Caco-2 (cell line): ENCODE data around the gene MGA. TPM values are rescaled to one million over a fixed set of nuclear protein-coding genes. Genes with fewer than 3 reads are reported as not detected.

Experiments
- BruUV-seq: library from RNA; stranded (reverse); fragments of 400-500 nt; replicated peaks from 2 replicates; lab custom pipeline; 2021; lab: Mats Ljungman, UMichigan
- CTCF ChIA-PET: fragments of 300-600 bp; sonication (Branson Sonifier 250); formaldehyde crosslinking; loops from one replicate; lab custom pipeline; 2022; ENCODE audit warnings: antibody characterized with exemption; lab: Charles Lee
- POLR2A ChIA-PET: fragments of 300-600 bp; sonication (Branson Sonifier 250); formaldehyde crosslinking; loops from one replicate; lab custom pipeline; 2022; ENCODE audit warnings: antibody characterized with exemption; lab: Charles Lee
- DNase-seq, 2 experiments: peaks; one replicate each; pipeline versions ENCODE4 v3.0.0 to v3.0.0-alpha.2; 2020 to 2022
- H3K27me3 ChIP-seq: replicated peaks from 2 replicates; pipeline ENCODE4 v1.6.0; 2011; ENCODE audit warnings: low read length; ENCODE audit not compliant: control insufficient read depth, insufficient read depth
- H3K36me3 ChIP-seq: 2 replicates; pipeline ENCODE4 v1.5.1; 2011; ENCODE audit warnings: low read length; ENCODE audit not compliant: control insufficient read depth, insufficient read depth
- H3K4me1 ChIP-seq: fragments of 250-450 bp; sonication (Bioruptor Pico); 2 replicates; pipeline ENCODE4 v1.5.1; 2020; ENCODE audit warnings: mild to moderate bottlenecking
- H3K4me3 ChIP-seq: 2 replicates; pipeline ENCODE4 v1.5.1; 2011; ENCODE audit warnings: low read depth, mild to moderate bottlenecking, control low read depth, low read length
- H3K9me3 ChIP-seq: fragments of 250-450 bp; sonication (Bioruptor Pico); 2 replicates; pipeline ENCODE4 v1.5.1; 2020; ENCODE audit warnings: mild to moderate bottlenecking, moderate library complexity
- H3K27ac Mint-ChIP-seq: one replicate; pipeline ENCODE4 v1.8.0; 2022; ENCODE audit warnings: mixed read lengths; ENCODE audit not compliant: unreplicated experiment
- H3K27me3 Mint-ChIP-seq: one replicate; pipeline ENCODE4 v1.8.0; 2022; ENCODE audit warnings: mixed read lengths; ENCODE audit not compliant: insufficient read depth, unreplicated experiment
- H3K36me3 Mint-ChIP-seq: one replicate; pipeline ENCODE4 v1.8.0; 2022; ENCODE audit warnings: mild to moderate bottlenecking, mixed read lengths; ENCODE audit not compliant: insufficient read depth, unreplicated experiment
- H3K4me1 Mint-ChIP-seq: one replicate; pipeline ENCODE4 v1.8.0; 2022; ENCODE audit warnings: low read depth, mixed read lengths; ENCODE audit not compliant: unreplicated experiment
- H3K4me3 Mint-ChIP-seq: one replicate; pipeline ENCODE4 v1.8.0; 2022; ENCODE audit warnings: mild to moderate bottlenecking, moderate library complexity, mixed read lengths; ENCODE audit not compliant: unreplicated experiment
- H3K9me3 Mint-ChIP-seq: one replicate; pipeline ENCODE4 v1.8.0; 2022; ENCODE audit warnings: mixed read lengths; ENCODE audit not compliant: unreplicated experiment
- intact Hi-C: fragments of 100-400 bp; cut with micrococcal nuclease; formaldehyde crosslinking; loops from one replicate; pipeline ENCODE4 v1.10.0; 2022; ENCODE audit not compliant: unreplicated experiment
- total RNA-seq: library from RNA; stranded (reverse); gene quantifications from 2 replicates; pipeline ENCODE4 v1.2.3, GENCODE V29; 2022
- TF ChIP-seq, protein P1 (sequence below), 2 experiments: fragments of 200-600 bp in 1 of 2; IDR thresholded peaks; 1 replicate in 1 of 2; 2 replicates in 1 of 2; pipeline versions ENCODE4 v1.5.1 to v1.8.0; 2011 to 2022; ENCODE audit warnings: antibody characterized with exemption in 1 of 2, control low read depth in 1 of 2, inconsistent platforms in 1 of 2, low read depth in 1 of 2, low read length in 1 of 2, mild to moderate bottlenecking in 1 of 2, moderate library complexity in 1 of 2; ENCODE audit not compliant: insufficient read depth in 1 of 2, severe bottlenecking in 1 of 2, unreplicated experiment in 1 of 2

The MGA gene
- total RNA-seq, 1 experiment from 2014 or later = 59.6 TPM

DNA sequence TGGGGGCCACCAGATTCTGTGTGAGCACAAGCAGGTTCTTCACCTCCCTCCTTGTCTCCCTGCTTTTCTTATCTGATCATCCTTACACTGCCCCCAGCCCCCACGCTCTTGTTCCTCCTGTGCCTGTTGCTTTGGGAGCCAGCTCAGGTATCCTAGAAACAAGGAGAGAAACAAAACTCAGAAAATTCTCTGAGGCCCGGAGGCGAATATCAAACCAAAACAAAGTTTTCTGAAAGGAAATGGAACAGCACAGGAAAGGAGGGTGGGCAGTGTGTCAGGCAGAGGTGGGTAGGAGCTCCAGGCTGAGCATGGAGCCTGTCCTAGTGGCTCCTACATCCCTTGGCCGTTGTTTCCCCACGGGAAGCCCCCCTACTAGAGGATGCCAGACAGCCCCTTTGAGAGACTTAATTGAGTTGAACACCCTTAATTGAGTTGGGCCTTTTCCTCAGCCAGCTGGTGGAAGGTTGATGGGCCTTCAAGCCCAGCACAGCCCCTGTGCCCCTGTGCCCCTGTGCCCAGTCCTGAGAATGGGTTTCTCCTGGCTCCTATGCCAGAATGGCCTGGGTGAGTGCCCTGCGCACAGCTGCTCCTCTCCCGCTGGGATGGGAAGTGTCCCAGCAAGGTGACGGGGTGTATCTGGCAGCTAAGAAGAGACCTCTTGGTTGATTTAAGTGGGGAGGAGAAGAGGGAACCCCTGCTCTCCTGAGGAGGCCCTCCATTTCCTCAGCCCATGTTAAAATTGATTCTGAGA is 144.9 kb downstream of the MGA start:
- no peaks in the 10 kb centered on the region for H3K27me3 Mint-ChIP-seq
- H3K4me3 ChIP-seq = no peak overlapping the region
- H3K36me3 Mint-ChIP-seq = peaks cover 12% of the 10 kb centered on the region
- ChIA-PET POLR2A (no interaction called here), CTCF (interaction anchor here (5.9 kb wide), 1 partner anchor 31 kb away, joined by 42 read pairs; the partner anchor contains the start of gene MAPKBP1)
- no peak overlapping the region for H3K4me3 Mint-ChIP-seq
- no peaks in the 10 kb centered on the region for H3K4me1 Mint-ChIP-seq
- no peaks in the 10 kb centered on the region for H3K9me3 Mint-ChIP-seq
- intact Hi-C loops = no loop called here
- H3K36me3 ChIP-seq = no peaks in the 10 kb centered on the region; the same call in 1 of the 2 replicates
- TF ChIP-seq, protein P1, sequence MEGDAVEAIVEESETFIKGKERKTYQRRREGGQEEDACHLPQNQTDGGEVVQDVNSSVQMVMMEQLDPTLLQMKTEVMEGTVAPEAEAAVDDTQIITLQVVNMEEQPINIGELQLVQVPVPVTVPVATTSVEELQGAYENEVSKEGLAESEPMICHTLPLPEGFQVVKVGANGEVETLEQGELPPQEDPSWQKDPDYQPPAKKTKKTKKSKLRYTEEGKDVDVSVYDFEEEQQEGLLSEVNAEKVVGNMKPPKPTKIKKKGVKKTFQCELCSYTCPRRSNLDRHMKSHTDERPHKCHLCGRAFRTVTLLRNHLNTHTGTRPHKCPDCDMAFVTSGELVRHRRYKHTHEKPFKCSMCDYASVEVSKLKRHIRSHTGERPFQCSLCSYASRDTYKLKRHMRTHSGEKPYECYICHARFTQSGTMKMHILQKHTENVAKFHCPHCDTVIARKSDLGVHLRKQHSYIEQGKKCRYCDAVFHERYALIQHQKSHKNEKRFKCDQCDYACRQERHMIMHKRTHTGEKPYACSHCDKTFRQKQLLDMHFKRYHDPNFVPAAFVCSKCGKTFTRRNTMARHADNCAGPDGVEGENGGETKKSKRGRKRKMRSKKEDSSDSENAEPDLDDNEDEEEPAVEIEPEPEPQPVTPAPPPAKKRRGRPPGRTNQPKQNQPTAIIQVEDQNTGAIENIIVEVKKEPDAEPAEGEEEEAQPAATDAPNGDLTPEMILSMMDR (IDR thresholded peaks at IDR 0.05; ENCODE audit: insufficient read depth in 1 of 2, low read depth in 1 of 2, low read length in 1 of 2, severe bottlenecking in 1 of 2, unreplicated experiment in 1 of 2) = no peak
- no peaks in the 10 kb centered on the region for H3K4me1 ChIP-seq
- no peaks in the 10 kb centered on the region for H3K27me3 ChIP-seq
- no peak overlapping the region for H3K27ac Mint-ChIP-seq
- BruUV-seq = no TSS peak
- no peaks in the 10 kb centered on the region for H3K9me3 ChIP-seq
- no peak for DNase-seq

DNA sequence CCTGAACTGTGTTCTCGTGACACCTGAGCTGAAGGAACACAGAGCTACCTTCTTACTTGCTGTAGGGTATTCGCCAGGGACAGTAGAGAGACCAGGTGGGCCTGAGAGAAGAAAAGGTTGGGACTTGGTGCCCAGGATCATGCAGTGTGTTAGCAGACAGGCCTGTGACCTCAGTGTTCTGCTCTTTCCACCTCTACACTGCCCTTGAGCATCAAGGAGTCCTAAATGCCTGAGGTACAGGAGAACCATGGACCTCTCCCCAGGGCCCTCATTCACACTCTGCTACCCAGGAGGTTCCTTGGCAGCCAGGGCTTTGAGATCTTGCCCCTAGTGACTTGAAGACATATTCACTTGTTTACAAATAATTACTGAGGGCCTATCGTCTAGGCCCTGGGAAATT is 145.5 kb downstream of the MGA start:
- POLR2A ChIA-PET = no interaction called here
- BruUV-seq = no TSS peak
- TF ChIP-seq, protein P1 (IDR thresholded peaks at IDR 0.05; ENCODE audit: insufficient read depth in 1 of 2, low read depth in 1 of 2, low read length in 1 of 2, severe bottlenecking in 1 of 2, unreplicated experiment in 1 of 2) = no peak
- Histone ChIP-seq H3K27me3 (no peaks in the 10 kb centered on the region), H3K9me3 (no peaks in the 10 kb centered on the region), H3K4me1 (no peaks in the 10 kb centered on the region), H3K4me3 (no peak overlapping the region), H3K36me3 (no peaks in the 10 kb centered on the region; the same call in 1 of the 2 replicates)
- Mint-ChIP-seq H3K4me3 (no peak overlapping the region), H3K9me3 (no peaks in the 10 kb centered on the region), H3K36me3 (peaks cover 6% of the 10 kb centered on the region), H3K27ac (no peak overlapping the region), H3K27me3 (no peaks in the 10 kb centered on the region), H3K4me1 (no peaks in the 10 kb centered on the region)
- CTCF ChIA-PET = interaction anchor here (5.9 kb wide), 1 partner anchor 32 kb away, joined by 42 read pairs; the partner anchor contains the start of gene MAPKBP1
- no peak for DNase-seq
- intact Hi-C loops = loop anchor here (2.0 kb wide), 1 partner anchor 57 kb away; no protein-coding TSS in a partner anchor

DNA sequence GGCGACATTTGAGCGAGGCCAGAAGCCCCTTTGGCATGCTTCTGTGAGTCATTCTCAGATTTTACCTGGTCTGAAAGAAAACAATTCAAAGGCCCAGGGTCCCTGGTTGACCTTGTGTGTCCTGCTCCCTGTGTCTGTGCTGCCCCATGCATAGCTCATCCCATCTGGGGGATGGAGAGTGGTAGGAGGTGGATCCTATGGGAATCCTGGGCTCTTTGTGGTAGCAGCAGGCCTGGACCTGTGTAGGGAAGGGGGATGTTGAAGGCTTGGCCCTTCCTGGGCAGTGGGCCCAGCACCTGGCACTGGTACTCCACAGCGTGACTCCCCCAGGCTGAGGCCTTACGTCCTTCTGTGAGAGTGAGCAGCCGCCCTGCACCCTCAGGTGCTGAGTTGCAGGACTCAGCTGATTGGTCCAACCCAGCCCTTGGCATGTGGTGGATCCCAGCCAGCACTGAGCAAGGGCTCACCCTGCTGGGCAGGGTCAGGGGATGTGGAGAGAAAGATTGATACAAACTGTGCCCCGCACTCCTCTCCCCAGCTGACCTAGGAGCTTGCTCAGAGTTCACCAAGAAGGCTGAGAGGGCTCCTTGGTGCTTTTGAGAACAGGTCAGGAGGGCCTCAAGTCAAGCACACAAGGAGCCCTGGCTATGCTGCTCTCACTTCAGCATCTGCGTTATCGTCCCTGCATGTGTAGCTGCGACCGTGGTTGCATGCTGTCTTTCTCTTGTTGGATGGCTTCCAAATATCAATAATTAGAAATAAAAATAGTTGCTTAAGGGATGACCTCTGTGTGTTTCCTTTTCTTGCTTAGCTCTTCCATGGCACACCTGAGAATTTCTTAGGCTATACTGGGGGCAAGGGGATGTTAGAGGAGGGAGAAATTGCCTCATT is 146.3 kb downstream of the MGA start:
- H3K9me3 Mint-ChIP-seq = no peaks in the 10 kb centered on the region
- no peak overlapping the region for H3K27ac Mint-ChIP-seq
- ChIA-PET CTCF (interaction anchor here (1.0 to 5.9 kb wide), 2 partner anchors 33 to 252 kb away, joined by 3 to 42 read pairs; partner anchors contain the start of gene MAPKBP1), POLR2A (interaction anchor here (1.3 kb wide), 1 partner anchor 32 kb away, joined by 4 read pairs; the partner anchor contains the start of gene MAPKBP1)
- DNase-seq = peak in 1 of 2 experiments; percentile 46
- no peak overlapping the region for H3K4me3 Mint-ChIP-seq
- intact Hi-C loops = loop anchor here (2.0 kb wide), 1 partner anchor 58 kb away; no protein-coding TSS in a partner anchor
- no peaks in the 10 kb centered on the region for H3K4me1 Mint-ChIP-seq
- no peaks in the 10 kb centered on the region for H3K27me3 Mint-ChIP-seq
- TF ChIP-seq, protein P1 (IDR thresholded peaks at IDR 0.05; ENCODE audit: insufficient read depth in 1 of 2, low read depth in 1 of 2, low read length in 1 of 2, severe bottlenecking in 1 of 2, unreplicated experiment in 1 of 2) = no peak
- H3K9me3 ChIP-seq = no peaks in the 10 kb centered on the region
- BruUV-seq = no TSS peak
- no peaks in the 10 kb centered on the region for H3K4me1 ChIP-seq
- H3K36me3 ChIP-seq = no peaks in the 10 kb centered on the region; the same call in 1 of the 2 replicates
- H3K36me3 Mint-ChIP-seq = no peaks in the 10 kb centered on the region
- H3K27me3 ChIP-seq = no peaks in the 10 kb centered on the region
- no peak overlapping the region for H3K4me3 ChIP-seq
